DMS114 treated with DMSO at 0.1 percent for 48 hours (cell line): ENCODE results near the gene CIROP.

Source experiments
- DNase-seq: peaks from one replicate; lab custom pipeline; 2025; ENCODE audit not compliant: unreplicated experiment; lab: John Stamatoyannopoulos, UW

Gene CIROP

GRCh38 chr14:23093991-23094665, 10.7 kb downstream of the CIROP start:
- DNase-seq, result no peak

GRCh38 chr14:23093526-23093925, 11.3 kb downstream of the CIROP start:
- DNase-seq, result no peak

GRCh38 chr14:23093104-23093503, 11.7 kb downstream of the CIROP start:
- no peak for DNase-seq

- DNase-seq, result no peak
These were observed 13.2 kb downstream of the CIROP start for GRCh38 chr14:23091294-23092225.

GRCh38 chr14:23090254-23090636, 14.5 kb downstream of the CIROP start:
- DNase-seq, result no peak

GRCh38 chr14:23089498-23090253, 15.1 kb downstream of the CIROP start:
- no peak for DNase-seq

- no peak for DNase-seq
These were observed 18.2 kb downstream of the CIROP start for GRCh38 chr14:23086565-23086964.

- no peak for DNase-seq
These were observed 19.3 kb downstream of the CIROP start for GRCh38 chr14:23085458-23085857.

GRCh38 chr14:23080474-23080873, 24.3 kb downstream of the CIROP start:
- DNase-seq, result no peak

GRCh38 chr14:23079716-23080115, 25.1 kb downstream of the CIROP start:
- no peak for DNase-seq

GRCh38 chr14:23078692-23079116, 26.1 kb downstream of the CIROP start:
- no peak for DNase-seq

- no peak for DNase-seq
These were observed 26.8 kb downstream of the CIROP start for GRCh38 chr14:23077962-23078361.

GRCh38 chr14:23076785-23077408, 27.9 kb downstream of the CIROP start:
- no peak for DNase-seq

- no peak for DNase-seq
These were observed 29.9 kb downstream of the CIROP start for GRCh38 chr14:23074906-23075305.

GRCh38 chr14:23071921-23072539, 32.8 kb downstream of the CIROP start:
- DNase-seq, result no peak

GRCh38 chr14:23071244-23071920, 33.4 kb downstream of the CIROP start:
- DNase-seq, result no peak

GRCh38 chr14:23070262-23071129, 34.3 kb downstream of the CIROP start:
- DNase-seq, result no peak

- DNase-seq, result no peak
These were observed 35.4 kb downstream of the CIROP start for GRCh38 chr14:23069413-23069806.

GRCh38 chr14:23068789-23069412, 35.9 kb downstream of the CIROP start:
- DNase-seq, result no peak
